ENCODE results near the gene DFFA.
"Not testable (repeated sequence)": the region's sequence is repeated elsewhere in the genome, so short reads cannot be mapped to it uniquely, and the experiment has no call there.

Gene DFFA

DNA sequence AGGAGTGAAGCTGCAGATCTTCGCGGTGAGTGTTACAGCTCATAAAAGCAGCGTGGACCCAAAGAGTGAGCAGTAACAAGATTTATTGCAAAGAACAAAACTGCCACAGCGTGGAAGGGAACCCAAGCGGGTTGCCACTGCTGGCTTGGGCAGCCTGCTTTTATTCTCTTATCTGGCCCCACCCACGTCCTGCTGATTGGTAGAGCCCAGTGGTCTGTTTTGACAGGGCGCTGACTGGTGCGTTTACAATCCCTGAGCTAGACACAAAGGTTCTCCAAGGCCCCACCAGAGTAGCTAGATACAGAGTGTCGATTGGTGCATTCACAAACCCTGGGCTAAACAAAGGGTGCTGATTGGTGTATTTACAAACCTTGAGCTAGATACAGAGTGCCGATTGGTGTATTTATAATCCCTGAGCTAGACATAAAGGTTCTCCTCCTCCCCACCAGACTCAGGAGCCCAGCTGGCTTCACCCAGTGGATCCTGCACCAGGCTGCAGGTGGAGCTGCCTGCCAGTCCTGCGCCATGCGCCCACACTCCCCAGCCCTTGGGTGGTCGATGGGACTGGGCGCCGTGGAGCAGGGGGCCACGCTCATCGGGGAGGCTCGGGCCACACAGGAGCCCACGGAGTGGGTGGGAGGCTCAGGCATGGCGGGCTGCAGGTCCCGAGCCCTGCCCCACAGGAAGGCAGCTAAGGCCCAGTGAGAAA is 46.3 kb downstream of the DFFA start:
- DNase-seq = not testable (repeated sequence)

DNA sequence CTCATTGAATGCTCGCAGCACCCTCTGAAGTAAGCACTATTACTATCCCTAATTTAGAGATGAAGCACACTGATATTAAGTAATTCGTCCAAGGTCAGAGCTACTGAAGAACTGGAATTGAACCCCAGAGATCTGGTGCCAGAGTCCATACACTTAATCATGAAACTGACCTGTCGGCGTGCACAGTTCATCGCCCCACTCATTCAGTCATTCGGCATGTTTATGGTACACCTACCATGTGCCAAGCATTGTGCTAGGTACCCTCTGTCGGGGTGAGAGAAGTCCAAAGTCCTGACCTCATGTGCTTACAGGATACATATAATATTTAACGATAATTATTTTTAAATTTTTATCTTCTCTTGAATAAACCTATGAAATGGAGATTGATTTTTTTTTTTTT is 47.7 kb downstream of the DFFA start:
- DNase-seq = no peak

- no peak for DNase-seq
Measured at GRCh38 chr1:10424034-10424433, 48.3 kb downstream of the DFFA start.

GRCh38 chr1:10421637-10422036 is 50.7 kb downstream of the DFFA start:
- DNase-seq = no peak

GRCh38 chr1:10419351-10419750 is 53.0 kb downstream of the DFFA start:
- no peak for DNase-seq

DNA sequence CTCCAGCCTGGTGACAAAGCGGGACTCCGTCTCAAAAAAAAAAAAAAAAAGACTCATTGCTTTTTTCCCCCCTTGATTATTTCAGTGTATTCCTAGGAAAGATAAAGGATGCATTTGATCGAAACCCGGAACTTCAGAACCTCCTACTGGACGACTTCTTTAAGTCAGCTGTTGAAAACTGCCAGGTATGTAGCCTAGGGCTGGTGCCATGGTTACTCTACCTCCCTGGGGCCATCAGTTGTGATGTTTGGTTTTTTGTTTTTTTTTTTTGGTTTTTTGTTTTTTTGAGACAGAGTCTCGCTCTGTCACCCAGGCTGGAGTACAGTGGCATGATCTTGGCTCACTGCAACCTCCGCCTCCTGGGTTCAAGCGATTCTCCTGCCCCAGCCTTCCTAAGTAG is 53.6 kb downstream of the DFFA start:
- not testable (repeated sequence) for DNase-seq

DNA sequence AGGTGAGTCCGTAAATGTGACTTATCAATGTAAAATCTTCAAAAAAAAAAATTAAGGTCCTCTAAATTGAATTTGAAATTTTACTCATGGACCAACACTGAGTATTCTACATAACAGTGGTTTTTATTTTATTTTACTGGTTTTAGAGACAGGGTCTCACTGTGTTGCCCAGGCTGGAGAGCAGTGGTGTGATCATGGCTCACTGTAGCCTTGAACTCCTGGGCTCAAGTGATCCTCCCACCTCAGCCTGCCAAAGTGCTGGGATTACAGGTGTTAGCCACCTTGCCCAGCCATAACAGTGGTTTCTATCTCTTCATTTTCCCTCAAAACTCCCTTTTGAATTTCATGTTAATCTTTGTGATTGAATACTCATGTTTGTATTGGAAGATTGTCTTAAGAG is 56.4 kb downstream of the DFFA start:
- DNase-seq = not testable (repeated sequence)

GRCh38 chr1:10415211-10415930 is 57.0 kb downstream of the DFFA start:
- no peak for DNase-seq

DNA sequence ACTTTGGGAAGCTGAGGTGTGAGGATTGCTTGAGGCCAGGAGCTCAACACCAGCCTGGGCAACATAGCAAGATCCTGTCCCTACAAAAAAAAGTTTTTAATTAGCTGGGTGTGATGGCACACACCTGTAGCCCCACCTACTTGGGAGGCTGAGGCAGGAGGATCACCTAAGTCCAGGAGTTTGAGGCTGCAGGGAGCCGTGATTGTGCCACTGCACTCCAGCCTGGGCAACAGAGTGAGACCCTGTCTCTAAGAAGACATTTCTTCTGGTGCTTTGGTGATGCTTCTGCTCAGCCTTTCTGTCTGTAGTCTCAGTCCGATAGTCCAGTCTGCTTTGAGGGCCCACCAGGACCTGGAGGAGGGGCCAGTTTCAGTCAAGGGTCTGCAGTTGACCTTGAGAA is 65.1 kb downstream of the DFFA start:
- no peak for DNase-seq

Measured in cerebellar nuclear complex (tissue), 1 donor.